ENCODE results near the gene GALNT12. TPM values are rescaled to one million over a fixed set of nuclear protein-coding genes. Genes with fewer than 3 reads are reported as not detected.

The GALNT12 gene
- total RNA-seq, 1 donor from 2014 or later: not detected

- no peak overlapping the region for H3K4me3 Mint-ChIP-seq (ENCODE audit: unreplicated experiment)
- H3K36me3 Mint-ChIP-seq (ENCODE audit: unreplicated experiment): peaks cover 38% of the 10 kb centered on the region
- no peaks in the 10 kb centered on the region for H3K4me1 Mint-ChIP-seq (ENCODE audit: unreplicated experiment)
- no peak overlapping the region for H3K27ac Mint-ChIP-seq (ENCODE audit: unreplicated experiment)
- no peaks in the 10 kb centered on the region for H3K9me3 Mint-ChIP-seq (ENCODE audit: unreplicated experiment)
- peak; percentile 73 for DNase-seq (ENCODE audit: extremely low spot score, unreplicated experiment)
- TF ChIP-seq CTCF (IDR thresholded peaks at IDR 0.05): no peak
- H3K27me3 Mint-ChIP-seq (ENCODE audit: unreplicated experiment): no peaks in the 10 kb centered on the region
These were observed 34.9 kb upstream of the GALNT12 start for GRCh38 chr9:98772364-98773155.

- no peaks in the 10 kb centered on the region for H3K27me3 Mint-ChIP-seq (ENCODE audit: unreplicated experiment)
These were observed 33.7 kb upstream of the GALNT12 start for GRCh38 chr9:98773721-98774120.

GRCh38 chr9:98774746-98775145 lies 32.7 kb upstream of the GALNT12 start:
- Mint-ChIP-seq H3K9me3 (ENCODE audit: unreplicated experiment) (no peaks in the 10 kb centered on the region), H3K27ac (ENCODE audit: unreplicated experiment) (no peak overlapping the region), H3K27me3 (ENCODE audit: unreplicated experiment) (no peaks in the 10 kb centered on the region), H3K4me3 (ENCODE audit: unreplicated experiment) (no peak overlapping the region), H3K4me1 (ENCODE audit: unreplicated experiment) (peaks cover 4% of the 10 kb centered on the region), H3K36me3 (ENCODE audit: unreplicated experiment) (peaks cover 27% of the 10 kb centered on the region)
- no peak for DNase-seq (ENCODE audit: extremely low spot score, unreplicated experiment)
- TF ChIP-seq CTCF (IDR thresholded peaks at IDR 0.05): peak; percentile 58

More at GRCh38 chr9:98773721-98774120, 33.7 kb upstream of the GALNT12 start:
- H3K4me1 Mint-ChIP-seq (ENCODE audit: unreplicated experiment): no peaks in the 10 kb centered on the region
- no peak overlapping the region for H3K4me3 Mint-ChIP-seq (ENCODE audit: unreplicated experiment)
- no peak for TF ChIP-seq CTCF (IDR thresholded peaks at IDR 0.05)
- no peak for DNase-seq (ENCODE audit: extremely low spot score, unreplicated experiment)
- H3K9me3 Mint-ChIP-seq (ENCODE audit: unreplicated experiment): no peaks in the 10 kb centered on the region
- peaks cover 31% of the 10 kb centered on the region for H3K36me3 Mint-ChIP-seq (ENCODE audit: unreplicated experiment)
- H3K27ac Mint-ChIP-seq (ENCODE audit: unreplicated experiment): no peak overlapping the region

GRCh38 chr9:98775831-98776441 lies 31.5 kb upstream of the GALNT12 start:
- Mint-ChIP-seq H3K9me3 (ENCODE audit: unreplicated experiment) (no peaks in the 10 kb centered on the region), H3K27me3 (ENCODE audit: unreplicated experiment) (no peaks in the 10 kb centered on the region), H3K4me1 (ENCODE audit: unreplicated experiment) (peaks cover 4% of the 10 kb centered on the region), H3K36me3 (ENCODE audit: unreplicated experiment) (peaks cover 16% of the 10 kb centered on the region), H3K4me3 (ENCODE audit: unreplicated experiment) (no peak overlapping the region), H3K27ac (ENCODE audit: unreplicated experiment) (no peak overlapping the region)
- no peak for DNase-seq (ENCODE audit: extremely low spot score, unreplicated experiment)
- peak; percentile 84 for TF ChIP-seq CTCF (IDR thresholded peaks at IDR 0.05)

- Mint-ChIP-seq H3K36me3 (ENCODE audit: unreplicated experiment) (peaks cover 21% of the 10 kb centered on the region), H3K27ac (ENCODE audit: unreplicated experiment) (no peak overlapping the region), H3K4me3 (ENCODE audit: unreplicated experiment) (no peak overlapping the region), H3K9me3 (ENCODE audit: unreplicated experiment) (no peaks in the 10 kb centered on the region), H3K4me1 (ENCODE audit: unreplicated experiment) (peaks cover 4% of the 10 kb centered on the region), H3K27me3 (ENCODE audit: unreplicated experiment) (no peaks in the 10 kb centered on the region)
- peak; percentile 25 for DNase-seq (ENCODE audit: extremely low spot score, unreplicated experiment)
- TF ChIP-seq CTCF (IDR thresholded peaks at IDR 0.05): no peak
These were observed 29.9 kb upstream of the GALNT12 start for GRCh38 chr9:98777618-98778017.
